HL-60/S4 treated with phorbol 12-myristate 13-acetate at 8.2 ng/mL for 4 days and 3 days (cell line): ENCODE results near the gene IBTK.
"Not testable (repeated sequence)": the region's sequence is repeated elsewhere in the genome, so short reads cannot be mapped to it uniquely, and the experiment has no call there.

Experiments
- in situ Hi-C: fragments of 300-500 bp; cut with MboI; formaldehyde crosslinking; loops from 2 replicates; pipeline ENCODE4 v1.15.0; 2022; ENCODE audit warnings: low sequenced_read_pairs

IBTK gene

DNA sequence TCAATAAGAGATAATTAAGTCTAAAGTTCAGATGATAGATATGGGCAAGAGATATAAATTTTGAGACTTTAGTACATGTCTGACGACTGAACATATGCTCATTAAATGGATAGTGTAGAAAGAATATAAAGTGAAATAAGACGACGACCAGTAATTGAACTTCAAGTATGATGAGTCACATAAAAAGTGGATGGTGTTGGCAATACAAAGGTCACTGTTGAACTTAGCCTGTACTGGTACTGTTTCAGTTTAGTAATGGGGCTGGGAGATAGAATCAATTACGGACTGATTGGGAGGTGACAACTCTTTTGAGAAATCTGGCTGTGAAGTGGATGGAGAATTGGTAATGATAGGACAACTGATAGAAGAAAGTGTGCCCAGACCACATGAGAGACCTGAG is 68.1 kb downstream of the IBTK start:
- in situ Hi-C loops: no loop called here

DNA sequence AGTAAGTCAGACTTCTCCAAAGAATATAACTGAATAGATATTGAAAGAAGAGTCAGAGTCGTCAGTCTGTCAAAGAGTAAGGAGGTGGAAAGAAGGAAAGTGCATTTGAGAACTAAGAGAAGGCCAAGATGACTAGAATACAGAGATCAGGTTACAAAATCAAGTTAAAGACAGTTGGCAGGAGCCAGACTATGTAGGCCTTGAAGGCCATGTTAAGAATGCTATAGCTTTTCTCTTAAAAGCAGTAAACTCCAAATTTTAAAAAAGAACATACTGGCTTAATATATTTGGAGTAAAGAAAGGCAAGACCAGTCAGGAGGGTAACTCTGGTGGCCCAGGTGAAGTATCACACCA is 68.8 kb downstream of the IBTK start:
- in situ Hi-C loops: no loop called here

DNA sequence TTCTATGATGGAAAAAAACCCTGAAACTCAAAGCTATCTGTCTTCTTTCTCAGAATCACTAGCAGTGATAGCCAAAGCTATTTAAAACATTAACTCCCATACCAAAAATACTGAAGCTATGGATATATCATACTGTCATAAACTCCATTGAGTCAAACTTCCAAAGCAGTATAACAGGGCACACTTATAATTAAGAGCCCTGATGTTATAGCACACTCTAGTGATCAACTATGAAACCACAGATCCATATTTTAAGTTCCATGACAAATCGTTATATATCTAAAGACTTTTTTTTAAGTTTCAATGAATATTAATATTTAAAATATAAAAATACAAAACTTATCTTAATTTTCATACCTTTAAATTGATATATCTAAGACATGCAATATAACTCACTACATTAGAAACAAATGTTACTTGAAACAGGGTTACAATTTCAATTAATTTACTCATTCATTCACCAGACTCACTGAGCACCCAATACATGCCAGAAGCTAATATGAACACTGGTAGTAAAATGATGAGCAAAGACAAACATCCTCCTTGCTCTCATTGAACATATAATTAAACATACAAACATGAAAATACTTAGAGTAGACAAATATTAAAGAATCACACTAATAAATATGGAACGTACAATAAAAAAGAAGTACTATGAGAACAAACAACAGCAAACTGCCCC is 69.3 kb downstream of the IBTK start:
- in situ Hi-C loops: no loop called here

DNA sequence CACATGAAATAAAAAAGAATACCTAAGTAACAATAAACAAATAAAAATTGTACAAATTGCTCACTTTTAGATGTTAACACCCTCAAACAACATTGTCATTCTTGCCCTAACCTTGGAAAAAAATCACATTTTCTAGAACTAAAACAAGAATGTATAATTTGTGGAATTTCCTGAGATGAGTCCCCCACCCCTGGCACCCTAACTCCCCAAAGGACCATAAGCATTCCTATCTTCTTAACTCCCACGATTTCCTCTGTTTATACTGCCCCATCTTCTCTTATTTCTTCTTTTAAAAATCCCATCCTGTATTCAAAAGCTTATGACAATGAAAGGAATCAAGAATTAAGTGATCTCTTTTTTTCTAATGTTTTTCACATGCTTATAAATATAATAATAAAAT is 70.9 kb downstream of the IBTK start:
- in situ Hi-C loops: no loop called here

DNA sequence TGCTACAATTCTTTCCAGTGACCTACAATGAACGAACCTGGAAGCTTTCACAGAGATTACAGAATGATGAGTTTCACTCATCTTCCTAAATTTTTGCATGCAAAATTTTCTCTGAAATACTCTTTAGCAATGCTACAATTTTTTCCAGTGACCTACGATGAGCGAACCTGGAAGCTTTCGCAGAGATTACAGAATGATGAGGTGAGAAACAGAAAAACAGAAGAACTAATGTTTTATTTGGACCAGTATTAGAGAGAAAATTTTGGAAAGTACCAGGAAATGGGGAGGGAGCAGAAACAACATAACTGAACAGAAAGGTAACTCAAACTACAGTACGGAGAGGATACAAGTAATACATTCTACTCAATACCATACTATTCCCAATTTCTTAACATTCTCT is 75.0 kb downstream of the IBTK start:
- in situ Hi-C loops: no loop called here

DNA sequence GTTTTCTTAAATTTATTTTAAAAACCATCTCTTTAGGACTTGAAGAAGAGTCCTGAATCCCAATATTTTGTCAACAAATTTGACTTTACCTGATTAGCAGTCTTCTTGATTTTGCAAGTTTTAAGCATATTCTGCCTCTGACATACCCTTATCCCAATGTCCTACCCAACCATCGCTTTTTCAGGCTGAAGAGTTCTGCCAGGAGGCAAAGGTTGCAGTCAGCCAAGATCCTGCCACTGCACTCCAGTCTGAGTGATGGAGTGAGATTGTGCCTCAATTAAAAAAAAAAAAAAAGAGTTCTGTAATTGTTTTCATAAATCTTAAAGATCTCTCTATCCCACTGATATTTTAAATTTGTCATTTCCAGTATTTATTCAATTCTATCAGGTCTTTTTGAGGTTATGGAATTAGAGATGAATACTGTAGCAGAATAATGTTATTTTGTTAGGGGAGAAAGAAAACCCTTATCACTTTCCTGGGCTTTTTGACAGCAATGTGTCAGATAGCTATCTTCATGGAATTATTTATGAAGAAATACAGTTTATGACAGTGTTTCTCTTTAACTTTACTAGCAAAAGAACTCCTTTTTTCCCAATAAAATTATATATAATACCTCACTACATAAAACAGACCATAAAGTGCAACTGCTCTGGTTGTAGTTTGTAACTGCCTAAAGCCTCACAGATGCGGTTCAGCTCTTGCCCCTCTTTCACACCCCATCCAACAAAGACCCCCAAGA is 78.2 kb downstream of the IBTK start:
- in situ Hi-C loops: no loop called here

DNA sequence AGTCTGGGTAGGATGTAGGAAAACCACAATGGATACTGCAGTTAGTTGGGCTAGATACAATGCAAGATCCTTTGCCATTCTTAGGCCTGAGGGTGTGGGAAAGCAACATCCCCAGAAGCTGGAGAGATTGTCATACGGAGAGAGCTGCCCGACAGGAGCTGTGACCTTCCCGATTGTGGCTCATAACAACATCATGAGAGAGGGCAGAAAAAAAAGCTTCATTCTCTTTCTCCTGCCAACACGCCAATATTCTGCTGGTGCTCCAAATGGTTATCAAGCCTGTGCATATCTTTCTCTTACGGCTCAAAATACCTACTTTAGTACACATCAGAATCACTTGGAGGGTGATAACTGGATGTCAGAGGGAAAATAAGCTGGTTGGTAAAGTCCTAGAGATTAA is 81.1 kb downstream of the IBTK start:
- in situ Hi-C loops: no loop called here

DNA sequence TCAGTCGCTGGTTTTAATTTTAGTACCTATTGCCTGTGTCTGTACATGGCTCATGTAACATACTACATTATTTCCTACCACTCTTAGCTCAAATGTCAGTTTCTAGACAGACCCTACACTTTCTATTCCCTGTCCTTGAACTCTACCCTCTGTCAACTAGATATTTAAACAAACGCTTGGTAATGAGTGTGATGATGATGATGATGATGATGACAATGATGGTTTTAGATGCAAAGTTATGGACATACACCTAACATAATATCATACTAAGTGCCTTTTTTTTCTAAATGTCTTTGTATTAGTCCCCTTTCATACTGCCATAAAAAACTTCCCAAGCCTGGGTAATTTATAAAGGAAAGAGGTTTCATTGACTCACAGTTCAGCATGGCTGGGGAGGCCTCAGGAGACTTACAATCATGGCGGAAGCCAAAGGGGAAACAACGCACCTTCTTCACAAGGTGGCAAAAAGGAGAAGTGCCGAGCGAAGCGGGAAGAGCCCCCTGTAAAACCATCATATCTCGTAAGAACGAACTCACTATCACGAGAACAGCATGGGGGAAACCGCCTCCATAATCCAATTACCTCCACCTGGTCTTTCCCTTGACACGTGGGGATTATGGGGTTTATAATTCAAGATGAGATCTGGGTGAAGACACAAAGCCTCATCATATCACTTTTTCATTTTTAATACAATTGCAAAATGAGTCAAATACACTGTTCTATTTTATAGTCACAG is 87.1 kb downstream of the IBTK start:
- in situ Hi-C loops: no loop called here

DNA sequence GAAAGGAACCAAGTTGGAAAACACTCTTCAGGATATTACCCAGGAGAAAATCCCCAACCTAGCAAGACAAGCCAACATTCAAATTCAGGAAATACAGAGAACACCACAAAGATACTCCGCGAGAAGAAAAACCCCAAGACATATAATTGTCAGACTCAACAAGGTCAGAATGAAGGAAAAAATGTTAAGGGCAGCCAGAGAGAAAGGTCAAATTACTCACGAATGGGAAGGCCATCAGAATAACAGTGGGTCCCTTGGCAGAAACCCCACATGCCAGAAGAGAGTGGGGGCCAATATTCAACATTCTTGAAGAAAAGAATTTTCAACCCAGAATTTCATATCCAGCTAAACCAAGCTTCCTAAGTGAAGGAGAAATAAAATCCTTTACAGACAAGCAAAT is 94.8 kb downstream of the IBTK start:
- in situ Hi-C loops: not testable (repeated sequence)

DNA sequence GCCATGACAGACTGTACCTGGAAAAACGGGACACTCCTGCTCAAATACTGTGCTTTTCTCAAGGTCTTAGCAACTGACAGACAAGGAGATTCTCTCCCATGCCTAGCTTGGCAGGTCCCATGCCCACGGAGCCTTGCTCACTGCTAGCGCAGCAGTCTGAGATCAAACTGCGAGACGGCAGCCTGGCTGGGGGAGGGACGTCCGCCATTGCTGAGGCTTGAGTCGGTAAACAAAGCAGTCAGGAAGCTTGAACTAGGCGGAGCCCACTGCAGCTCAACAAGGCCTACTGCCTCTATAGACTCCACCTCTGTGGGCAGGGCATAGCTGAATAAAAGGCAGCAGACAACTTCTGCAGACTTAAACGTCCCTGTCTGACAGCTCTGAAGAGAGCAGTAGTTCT is 96.4 kb downstream of the IBTK start:
- in situ Hi-C loops: not testable (repeated sequence)

DNA sequence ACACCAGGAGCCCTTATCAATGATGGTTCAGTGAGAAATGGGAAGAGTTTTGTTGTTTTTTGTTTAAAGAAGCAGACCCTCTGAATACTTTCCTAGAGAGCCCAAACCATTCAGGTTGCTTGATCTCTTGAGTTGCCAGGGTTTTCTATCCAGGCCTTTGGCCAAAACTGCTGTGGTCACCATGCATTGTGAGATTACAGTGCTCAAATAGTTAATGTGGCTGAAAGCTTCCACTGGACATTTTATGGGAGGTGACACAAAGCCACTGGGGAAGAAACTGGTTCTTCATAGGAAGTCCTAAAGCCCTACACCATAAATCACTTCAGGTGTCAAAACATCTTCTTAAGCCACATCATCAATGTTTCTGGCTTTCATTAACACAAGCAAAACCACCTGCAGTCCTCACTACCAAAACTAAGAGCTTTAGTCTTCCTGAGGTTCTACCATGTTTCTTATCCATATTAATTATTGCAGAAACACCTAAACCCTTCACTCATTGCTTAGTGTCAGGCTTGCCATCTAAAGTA is 101.6 kb downstream of the IBTK start:
- in situ Hi-C loops: no loop called here

DNA sequence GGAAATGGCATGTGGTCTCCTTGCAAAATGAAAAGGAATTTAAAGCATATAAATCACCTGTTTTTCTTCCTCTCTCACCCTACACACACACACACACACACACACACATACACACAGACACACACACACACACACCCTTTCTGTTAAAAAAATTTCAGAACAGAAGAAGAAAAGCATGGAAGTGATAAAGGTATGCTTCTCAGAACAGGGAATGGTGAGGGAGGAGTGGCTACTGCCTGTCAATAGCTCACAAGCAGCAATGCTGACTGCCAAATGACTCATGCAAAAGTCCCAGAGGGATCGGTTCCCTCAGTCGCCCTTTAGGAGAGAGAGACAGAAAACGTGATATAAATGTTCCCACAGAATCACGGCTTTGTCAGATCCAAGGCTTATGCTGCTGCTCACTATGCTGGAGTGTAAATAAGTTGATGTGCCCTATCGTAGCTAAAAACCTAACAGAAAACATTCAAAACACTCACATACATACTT is 102.6 kb downstream of the IBTK start:
- in situ Hi-C loops: no loop called here

DNA sequence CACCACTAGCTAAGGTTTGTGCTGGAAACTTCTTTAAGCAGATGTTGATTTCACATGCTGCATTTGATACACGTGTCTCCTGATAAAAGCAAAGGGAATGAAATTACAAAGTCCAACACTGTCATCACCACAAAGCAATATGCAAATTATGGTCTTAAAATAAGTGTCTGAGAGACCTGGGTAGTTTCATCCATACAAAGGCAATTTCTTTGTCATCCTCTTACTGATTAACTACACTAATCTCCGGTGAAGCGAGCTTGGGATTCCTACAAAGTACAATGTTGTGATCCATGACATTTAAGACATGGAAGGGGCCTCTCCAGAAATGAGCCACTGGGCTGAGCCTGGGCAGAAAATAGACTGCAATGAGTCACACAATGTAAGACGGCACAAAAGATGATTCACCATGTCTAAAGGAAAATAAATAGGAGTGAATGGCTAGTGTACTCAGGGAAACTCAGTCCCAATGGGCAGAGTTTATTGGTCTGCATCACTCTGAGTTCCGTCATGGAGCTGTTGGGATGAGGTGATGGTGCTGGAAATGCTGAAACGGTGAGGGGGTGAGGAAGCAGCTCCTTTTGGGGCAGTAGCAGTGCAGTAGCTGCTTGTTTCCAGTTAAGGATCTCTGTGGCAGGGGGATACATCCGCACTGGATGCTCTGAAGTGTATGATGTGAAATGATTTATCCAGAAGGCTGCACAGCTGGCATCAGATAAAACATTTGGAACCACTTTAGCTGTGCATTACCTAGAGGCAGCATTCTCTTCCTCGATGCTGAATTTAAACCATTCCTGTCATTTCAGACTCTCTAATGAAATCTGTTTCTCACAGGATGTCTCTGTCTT is 103.3 kb downstream of the IBTK start:
- in situ Hi-C loops: no loop called here

DNA sequence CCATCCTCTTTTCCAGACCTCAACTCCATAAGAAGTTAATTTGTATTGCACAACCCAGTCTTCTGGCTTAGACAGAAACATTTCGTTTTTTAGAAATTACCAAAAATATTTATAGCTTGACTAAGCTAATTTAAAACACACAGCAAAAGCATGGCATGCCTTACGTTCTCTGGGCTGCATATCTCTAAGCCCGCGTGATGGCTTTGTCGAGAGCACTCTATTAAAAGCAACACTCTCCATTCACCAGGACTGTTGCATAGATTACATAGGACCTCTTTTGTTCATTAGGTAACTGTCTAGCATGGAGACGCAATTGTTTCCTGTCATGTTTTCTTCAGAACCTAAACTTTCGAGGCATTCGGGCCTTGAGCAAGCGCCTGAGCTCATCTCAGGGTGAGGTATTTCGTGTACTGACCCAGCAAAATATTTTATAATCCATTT is 104.5 kb downstream of the IBTK start:
- in situ Hi-C loops: no loop called here

DNA sequence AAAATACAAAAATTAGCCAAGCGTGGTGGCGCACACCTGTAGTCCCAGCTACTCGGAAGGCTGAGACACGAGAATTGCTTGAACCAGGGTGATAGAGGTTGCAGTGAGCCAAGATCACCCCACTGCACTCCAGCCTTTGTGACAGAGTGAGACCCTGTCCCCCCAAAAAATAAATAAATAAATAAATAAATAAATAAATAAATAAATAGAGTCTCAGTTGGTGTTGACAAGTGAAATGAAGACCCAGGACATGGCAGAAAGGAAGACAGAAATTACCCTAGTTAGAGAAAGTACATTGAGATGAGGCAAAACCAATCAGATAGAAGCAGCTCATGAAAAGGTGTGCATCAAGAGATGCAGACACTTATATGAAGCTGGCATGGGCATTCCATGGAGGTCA is 105.0 kb downstream of the IBTK start:
- in situ Hi-C loops: no loop called here

DNA sequence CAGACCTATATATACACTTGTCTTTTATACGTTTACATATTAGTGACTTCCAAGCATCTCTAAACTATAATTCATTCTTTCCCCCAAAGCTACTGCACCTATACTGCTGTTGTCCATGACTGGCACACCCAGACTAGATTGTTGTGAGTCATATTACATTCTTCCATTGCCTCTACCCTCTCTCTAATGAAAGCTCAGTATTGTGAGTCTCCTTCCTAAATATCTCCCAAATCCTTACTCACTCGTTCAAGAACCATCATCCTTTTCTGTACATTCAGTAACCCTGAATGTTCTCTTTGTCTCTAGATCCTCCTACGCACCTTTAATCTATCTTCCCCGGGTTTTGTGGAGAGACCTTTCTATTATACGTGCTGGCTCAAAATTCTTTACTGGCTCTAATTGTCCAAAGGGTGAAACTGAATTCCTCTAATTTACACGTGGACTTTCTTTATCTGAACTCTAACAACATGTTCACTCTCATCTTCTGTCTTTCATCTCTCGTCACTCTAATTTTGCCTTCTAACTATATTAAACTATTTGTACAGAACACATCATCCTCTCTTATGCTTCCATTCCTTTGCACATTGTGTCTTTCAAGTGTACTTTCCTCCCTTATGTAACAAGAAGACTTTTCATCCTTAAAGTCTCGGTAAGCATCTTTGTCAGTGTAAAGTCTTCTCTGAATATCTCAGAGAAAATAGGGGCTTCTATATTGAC is 109.3 kb downstream of the IBTK start:
- in situ Hi-C loops: no loop called here

DNA sequence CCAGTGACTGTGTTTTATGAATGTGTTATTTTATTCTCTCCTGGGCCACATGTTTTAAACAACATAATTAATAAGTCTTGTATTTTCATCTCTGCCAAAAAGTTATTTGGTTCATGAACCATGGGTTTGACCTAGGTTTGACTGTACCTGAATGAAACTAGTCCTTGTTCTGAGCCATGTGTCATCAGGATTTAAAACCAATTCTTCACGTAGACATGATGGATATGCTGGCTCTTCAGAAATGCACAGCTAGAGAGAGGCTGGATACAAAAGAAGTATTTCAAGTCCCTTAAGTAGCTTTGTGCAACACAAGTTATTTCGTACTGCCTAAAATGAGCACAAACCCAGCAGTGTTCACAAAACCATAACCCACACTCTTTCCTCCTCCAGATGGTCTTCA is 116.1 kb downstream of the IBTK start:
- in situ Hi-C loops: no loop called here

DNA sequence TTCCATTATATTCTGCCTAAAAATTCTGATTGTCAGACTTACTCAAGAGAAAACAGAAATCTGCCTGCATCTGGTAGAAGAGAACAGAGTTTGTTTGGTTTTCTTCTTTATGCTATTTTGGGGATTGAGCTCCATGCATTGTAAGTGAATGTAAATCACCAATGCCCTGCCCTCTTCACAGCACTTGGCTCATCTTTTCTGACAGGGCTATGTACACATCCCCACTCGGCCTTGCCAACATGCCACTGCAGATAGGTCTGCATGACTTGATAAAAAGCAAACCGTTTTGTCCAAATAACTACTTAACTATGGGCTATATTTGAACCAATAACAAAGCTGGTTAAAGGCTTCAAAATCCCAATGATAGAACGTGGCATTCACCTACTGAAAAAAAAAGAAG is 117.7 kb downstream of the IBTK start:
- in situ Hi-C loops: no loop called here

DNA sequence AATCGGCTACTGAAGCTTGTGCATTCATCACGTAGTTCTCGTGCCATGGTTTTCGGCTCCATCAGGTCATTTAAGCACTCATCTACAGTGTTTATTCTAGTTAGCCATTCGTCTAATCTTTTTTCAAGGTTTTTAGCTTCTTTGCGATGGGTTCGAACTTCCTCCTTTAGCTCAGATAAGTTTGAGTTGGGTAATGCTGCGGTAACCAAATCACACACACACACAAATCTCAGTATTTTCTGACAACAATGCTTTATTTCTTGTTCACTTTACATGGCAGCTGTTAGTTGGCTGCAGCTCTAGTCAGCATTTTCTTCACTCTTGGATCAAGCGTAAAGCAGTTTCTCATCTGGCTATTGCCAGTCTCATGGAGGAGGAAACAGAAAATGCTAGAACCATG is 118.6 kb downstream of the IBTK start:
- in situ Hi-C loops: not testable (repeated sequence)

DNA sequence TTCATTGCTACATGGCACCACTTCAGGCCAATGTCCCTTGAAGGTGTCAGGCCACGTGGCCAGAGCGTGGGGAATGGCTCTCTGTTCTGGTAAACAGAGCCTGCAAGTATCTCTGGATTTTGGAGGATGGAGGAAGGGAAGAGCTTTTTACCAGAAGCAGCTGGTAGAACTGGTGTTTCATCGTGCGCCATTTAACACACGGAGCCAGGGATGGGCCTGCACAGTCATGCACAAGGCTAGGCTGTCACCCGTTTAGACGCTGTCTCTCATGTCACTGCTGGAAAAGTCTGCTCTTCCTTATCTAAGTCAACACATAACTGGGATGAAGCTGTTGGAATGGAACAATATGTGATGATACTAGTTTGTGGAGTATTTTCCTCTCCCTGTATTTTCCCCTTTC is 123.9 kb downstream of the IBTK start:
- in situ Hi-C loops: no loop called here
